Measurements from ENCODE around the gene ADAP2. TPM values are rescaled to one million over a fixed set of nuclear protein-coding genes. Genes with fewer than 3 reads are reported as not detected.
A peak's percentile ranks its signal among the peaks of the same experiment; 100 is the strongest.
"Not testable (repeated sequence)": the region's sequence is repeated elsewhere in the genome, so short reads cannot be mapped to it uniquely, and the experiment has no call there.

Gene ADAP2, protein sequence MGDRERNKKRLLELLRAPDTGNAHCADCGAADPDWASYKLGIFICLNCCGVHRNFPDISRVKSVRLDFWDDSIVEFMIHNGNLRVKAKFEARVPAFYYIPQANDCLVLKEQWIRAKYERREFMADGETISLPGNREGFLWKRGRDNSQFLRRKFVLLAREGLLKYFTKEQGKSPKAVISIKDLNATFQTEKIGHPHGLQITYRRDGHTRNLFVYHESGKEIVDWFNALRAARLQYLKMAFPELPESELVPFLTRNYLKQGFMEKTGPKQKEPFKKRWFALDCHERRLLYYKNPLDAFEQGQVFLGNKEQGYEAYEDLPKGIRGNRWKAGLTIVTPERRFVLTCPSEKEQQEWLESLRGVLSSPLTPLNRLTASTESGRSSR
- total RNA-seq (1 to 10 TPM; 3.0 to 3.6 TPM), polyA plus RNA-seq (1 to 10 TPM in 1 of 3 donors, under 1 TPM in 1, not detected in 1; 0.11 to 1.1 TPM), total RNA-seq (0 to 1.3 (median 0.36) reads per million in 6 experiments)

DNA sequence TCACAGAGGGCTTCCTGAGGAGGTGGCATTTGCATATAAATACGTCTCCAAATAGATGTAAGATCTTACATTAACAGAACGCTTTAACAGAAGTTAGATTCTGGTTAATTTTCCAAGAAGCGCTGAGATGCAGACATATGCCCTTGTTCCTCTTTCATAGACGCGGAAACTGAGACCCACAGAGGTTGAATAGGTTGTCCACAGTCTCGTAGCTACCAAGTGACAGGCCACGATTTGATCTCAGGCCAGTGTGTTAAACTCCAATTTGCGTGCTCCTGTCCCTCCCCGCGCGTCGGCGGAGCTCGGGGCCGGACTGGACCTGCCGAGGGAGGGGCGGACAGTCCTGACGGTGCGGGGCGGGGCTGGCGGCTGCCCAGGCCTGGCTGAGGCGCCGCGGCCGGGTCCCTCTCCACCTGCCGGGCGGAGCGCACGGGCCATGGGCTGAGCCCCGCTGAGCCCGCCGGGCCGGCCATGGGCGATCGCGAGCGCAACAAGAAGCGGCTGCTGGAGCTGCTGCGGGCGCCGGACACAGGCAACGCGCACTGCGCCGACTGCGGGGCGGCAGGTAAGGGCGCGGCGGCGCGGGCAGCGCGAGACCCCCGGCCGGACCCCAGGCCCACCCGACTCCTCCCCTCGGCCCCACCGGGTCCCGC is at the start of gene ADAP2:
ADAP2 (plus strand) TSS at position 402 of the 653 bp plus-strand sequence; CDS start at position 472, 70 bp downstream.
- POLR2A ChIA-PET = no interaction called here
- ATAC-seq (peak in 1 of 2 donors; percentile 35), DNase-seq (peak in 1 of 10 donors; percentile 12)
- Mint-ChIP-seq H3K4me1 (peaks cover 10 to 17% (median 16%) of the 10 kb centered on the region in 4 donors), H3K4me3 (peak within 1 kb of the TSS; percentile 61 to 86 (median 80)), H3K27ac (peak within 1 kb of the TSS in 3 of 10 donors; percentile 24 to 57 (median 55)), H3K27me3 (peaks cover 22 to 59% (median 35%) of the 10 kb centered on the region in 5 donors), H3K9me3 (no peaks in the 10 kb centered on the region), H3K36me3 (peaks cover 0 to 4% (median 3%) of the 10 kb centered on the region in 3 donors)

DNA sequence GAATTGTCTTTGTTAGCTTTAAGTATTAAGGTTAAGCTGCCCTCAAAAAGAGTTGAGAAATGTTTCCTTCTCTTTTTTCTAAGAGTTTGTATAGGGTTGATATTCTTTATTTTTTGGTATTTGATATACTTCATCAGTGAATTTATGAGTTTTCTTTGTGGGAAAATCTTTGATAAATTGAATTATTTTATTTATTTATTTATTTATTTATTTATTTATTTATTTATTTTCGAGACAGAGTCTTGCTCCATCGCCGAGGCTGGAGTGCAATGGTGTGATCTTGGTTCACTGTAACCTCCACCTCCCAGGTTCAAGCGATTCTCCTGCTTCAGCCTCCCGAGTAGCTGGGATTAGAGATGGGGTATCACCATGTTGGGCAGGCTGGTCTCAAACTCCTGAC is 35.6 kb upstream of the ADAP2 start:
- Mint-ChIP-seq H3K27me3 (no peaks in the 10 kb centered on the region), H3K9me3 (no peaks in the 10 kb centered on the region), H3K4me3 (no peak overlapping the region), H3K4me1 (no peaks in the 10 kb centered on the region), H3K36me3 (peaks cover 0 to 32% (median 0%) of the 10 kb centered on the region in 3 donors), H3K27ac (no peak overlapping the region)
- POLR2A ChIA-PET = no interaction called here
- DNase-seq (no peak), ATAC-seq (no peak)

DNA sequence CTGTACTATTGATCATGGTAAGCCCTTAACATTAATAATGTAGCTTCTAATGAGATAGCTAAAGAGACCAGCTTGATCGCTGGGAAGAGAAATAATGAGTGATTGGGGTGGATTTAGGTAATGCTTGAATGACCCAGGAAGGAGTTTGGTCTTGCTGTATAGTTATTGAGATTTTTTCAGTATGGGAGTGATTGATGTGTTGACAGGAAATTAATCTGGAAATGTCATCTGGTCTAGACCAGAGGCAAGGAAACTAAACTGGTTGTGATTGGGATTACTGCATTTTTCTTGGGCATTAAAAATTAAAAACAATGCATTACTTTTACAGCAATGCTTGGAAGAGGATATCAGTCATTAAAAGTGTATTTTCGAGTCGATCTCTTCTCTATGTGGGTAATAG is 27.5 kb upstream of the ADAP2 start:
- peak overlapping the region in 2 of 10 donors; percentile 2 to 64 for H3K27ac Mint-ChIP-seq

DNA sequence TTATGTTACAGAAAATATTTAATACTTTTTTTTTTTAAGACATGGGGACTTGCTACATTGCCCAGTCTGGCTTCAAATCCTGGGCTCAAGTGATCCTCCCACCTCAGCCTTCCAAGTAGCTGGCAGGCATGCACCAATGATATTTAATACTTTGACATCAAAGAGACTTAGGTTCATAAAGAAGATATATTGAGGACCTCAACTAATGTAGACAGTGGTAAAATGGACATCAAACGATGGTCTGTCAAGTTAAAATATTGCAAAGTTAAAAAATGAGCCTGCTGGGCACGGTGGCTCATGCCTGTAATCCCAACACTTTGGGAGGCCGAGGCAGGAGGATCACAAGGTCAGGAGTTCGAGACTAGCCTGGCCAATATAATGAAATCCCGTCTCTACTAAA is 24.4 kb upstream of the ADAP2 start:
- H3K4me1 Mint-ChIP-seq = peaks cover 9 to 16% (median 12%) of the 10 kb centered on the region in 4 donors
- no peak overlapping the region for H3K27ac Mint-ChIP-seq
- POLR2A ChIA-PET = no interaction called here
- H3K27me3 Mint-ChIP-seq = no peaks in the 10 kb centered on the region
- no peak overlapping the region for H3K4me3 Mint-ChIP-seq
- peaks cover 0 to 46% (median 2%) of the 10 kb centered on the region in 3 donors for H3K36me3 Mint-ChIP-seq
- DNase-seq = no peak
- ATAC-seq = no peak
- H3K9me3 Mint-ChIP-seq = no peaks in the 10 kb centered on the region

More for the DNA sequence above, 27.5 kb upstream of the ADAP2 start:
- POLR2A ChIA-PET = interaction anchor here (0.6 kb wide), 1 partner anchor 190 kb away, joined by 4 read pairs; no protein-coding TSS in a partner anchor
- DNase-seq (no peak), ATAC-seq (no peak)
- Mint-ChIP-seq H3K4me1 (peaks cover 0 to 2% (median under 1%) of the 10 kb centered on the region in 4 donors), H3K27me3 (no peaks in the 10 kb centered on the region), H3K4me3 (no peak overlapping the region), H3K36me3 (peaks cover 0 to 29% (median under 1%) of the 10 kb centered on the region in 3 donors), H3K9me3 (no peaks in the 10 kb centered on the region)

DNA sequence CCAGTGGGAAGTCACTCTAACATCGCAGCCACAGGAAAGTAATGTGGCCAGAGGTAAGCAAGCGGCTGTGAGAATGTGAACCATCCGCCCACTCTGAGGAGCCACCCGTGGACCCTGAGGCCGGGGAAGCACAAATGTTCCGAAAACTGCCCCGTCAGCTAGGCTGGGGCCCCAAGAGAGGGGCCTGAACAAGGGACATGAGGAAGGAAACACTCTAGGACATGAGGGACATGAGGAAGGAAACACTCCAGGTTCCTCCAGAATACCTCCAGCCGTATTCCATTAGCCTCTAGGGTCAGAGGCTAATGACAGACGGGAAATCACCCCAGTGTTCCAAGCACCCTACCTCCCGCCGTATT is 16.0 kb upstream of the ADAP2 start:
- ATAC-seq (peak; percentile 15 to 23), DNase-seq (peak in 3 of 10 donors; percentile 1 to 7 (median 3))
- Mint-ChIP-seq H3K4me1 (peaks cover 26 to 55% (median 48%) of the 10 kb centered on the region in 4 donors), H3K36me3 (peaks cover 0 to 32% (median 0%) of the 10 kb centered on the region in 3 donors), H3K27ac (peak overlapping the region; percentile 86 to 99 (median 94)), H3K4me3 (peak overlapping the region; percentile 86 to 100 (median 92)), H3K27me3 (no peaks in the 10 kb centered on the region), H3K9me3 (no peaks in the 10 kb centered on the region)
- POLR2A ChIA-PET = no interaction called here

DNA sequence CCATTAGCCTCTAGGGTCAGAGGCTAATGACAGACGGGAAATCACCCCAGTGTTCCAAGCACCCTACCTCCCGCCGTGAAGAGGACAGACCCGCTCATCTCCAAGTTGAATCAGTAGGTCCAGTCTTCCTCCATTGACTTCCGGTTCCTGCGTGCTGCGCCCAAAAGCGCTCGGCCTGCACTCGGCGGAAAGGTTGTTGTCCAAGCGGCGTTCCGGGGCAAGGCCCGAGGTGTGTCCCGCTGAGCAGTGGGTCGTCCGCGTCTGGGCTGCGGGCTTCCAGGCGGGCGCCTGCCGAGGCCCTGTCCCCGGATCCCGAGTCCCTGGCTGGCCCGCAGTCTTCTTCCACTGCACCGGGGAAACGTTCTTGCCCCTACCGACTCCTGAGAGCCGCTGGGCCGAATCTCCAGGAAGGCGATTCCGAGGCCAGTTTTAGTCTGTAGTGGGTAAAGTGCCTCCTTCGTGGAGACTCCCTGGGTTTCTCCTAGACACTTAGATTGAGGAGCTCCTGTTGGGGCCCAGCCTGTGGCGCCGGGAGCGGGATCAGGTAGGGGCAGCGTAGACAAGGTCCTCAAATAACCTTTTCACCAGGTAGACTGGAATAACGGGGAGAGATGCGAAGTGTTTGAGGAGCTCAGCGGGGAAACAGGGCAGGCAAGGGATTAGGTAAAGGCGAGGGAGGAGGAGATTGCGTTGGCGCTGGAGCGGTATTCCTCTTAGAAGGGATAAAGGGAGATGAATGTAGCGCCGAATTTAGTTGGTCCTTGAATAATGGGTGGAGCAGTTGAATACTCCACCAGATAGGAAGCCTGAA is 15.4 kb upstream of the ADAP2 start, which contains the start of gene TEFM:
TEFM (minus strand) TSS at position 138 of the 811 bp plus-strand sequence; CDS start at position 98, 40 bp downstream.
- ATAC-seq (peak; percentile 94 to 97), DNase-seq (peak; percentile 67 to 89 (median 84))
- Mint-ChIP-seq H3K27ac (peak within 1 kb of the TSS; percentile 86 to 99 (median 94)), H3K36me3 (peaks cover 0 to 29% (median 0%) of the 10 kb centered on the region in 3 donors), H3K4me3 (peak within 1 kb of the TSS; percentile 86 to 100 (median 92)), H3K9me3 (no peaks in the 10 kb centered on the region), H3K4me1 (peaks cover 23 to 52% (median 45%) of the 10 kb centered on the region in 4 donors), H3K27me3 (no peaks in the 10 kb centered on the region)
- POLR2A ChIA-PET = interaction anchor here (0.6 kb wide), 1 partner anchor 34 kb away, joined by 3 read pairs; no protein-coding TSS in a partner anchor

DNA sequence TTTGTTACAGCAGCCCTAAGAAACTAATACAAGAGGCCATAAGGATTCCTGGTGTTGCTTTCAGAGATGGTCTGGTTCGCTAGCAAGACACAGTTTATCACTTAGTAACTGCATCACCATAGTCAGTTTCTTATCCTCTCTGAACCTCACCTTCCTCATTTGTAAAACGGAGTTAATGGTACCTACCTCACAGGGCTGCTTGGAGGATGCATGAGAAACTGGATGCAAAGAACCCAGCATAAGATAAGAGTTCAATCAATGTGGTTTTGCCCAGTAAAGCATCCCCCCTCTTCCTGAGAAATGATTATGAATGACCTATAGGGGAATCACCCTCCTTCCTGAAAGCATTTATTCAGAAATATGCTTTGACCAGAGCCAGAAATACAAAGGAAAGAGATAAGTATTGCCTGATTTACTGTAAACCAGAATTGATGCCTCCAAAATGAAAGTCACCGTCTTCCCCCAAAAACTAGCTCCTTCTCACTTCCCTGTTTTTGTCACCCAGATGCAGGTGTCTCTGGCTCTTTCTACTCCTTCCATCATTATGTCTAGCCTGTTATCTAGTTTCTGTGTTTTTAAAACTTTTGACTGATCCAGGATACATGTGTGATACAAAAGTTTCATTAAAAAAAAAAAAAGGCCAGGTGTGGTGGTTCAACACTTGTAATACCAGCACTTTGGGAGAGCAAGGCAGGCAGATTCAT is 12.9 kb upstream of the ADAP2 start:
- Mint-ChIP-seq H3K4me1 (peaks cover 15 to 36% (median 30%) of the 10 kb centered on the region in 4 donors), H3K4me3 (peak overlapping the region in 3 of 10 donors; percentile 22 to 33 (median 29)), H3K36me3 (peaks cover 0 to 5% (median 0%) of the 10 kb centered on the region in 3 donors), H3K9me3 (no peaks in the 10 kb centered on the region), H3K27ac (peak overlapping the region in 3 of 10 donors; percentile 10 to 72 (median 35)), H3K27me3 (no peaks in the 10 kb centered on the region)
- POLR2A ChIA-PET = no interaction called here
- DNase-seq = no peak
- no peak for ATAC-seq

DNA sequence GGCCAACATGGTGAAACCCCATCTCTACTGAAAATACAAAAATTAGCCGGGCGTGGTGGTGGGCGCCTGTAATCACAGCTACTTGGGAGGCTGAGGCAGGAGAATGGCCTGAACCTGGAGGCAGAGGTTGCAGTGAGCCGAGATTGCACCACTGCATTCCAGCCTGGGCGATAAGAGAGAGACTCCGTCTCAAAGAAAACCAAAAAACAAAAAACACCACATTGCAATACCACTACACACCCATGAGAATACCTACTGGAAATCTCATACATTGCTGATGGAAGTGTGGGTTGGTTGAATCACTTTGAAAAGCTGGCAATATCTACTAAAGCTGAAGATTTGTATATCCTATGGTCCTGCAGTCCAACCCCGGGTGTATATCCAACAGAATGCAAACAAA is 11.6 kb upstream of the ADAP2 start:
- DNase-seq, H3K27me3 Mint-ChIP-seq, H3K9me3 Mint-ChIP-seq, ATAC-seq, H3K36me3 Mint-ChIP-seq, H3K27ac Mint-ChIP-seq, H3K4me3 Mint-ChIP-seq: not testable (repeated sequence)
- POLR2A ChIA-PET = interaction anchor here (0.7 kb wide), 1 partner anchor 420 kb away, joined by 3 read pairs; no protein-coding TSS in a partner anchor
- peaks cover 15 to 30% (median 24%) of the 10 kb centered on the region in 4 donors for H3K4me1 Mint-ChIP-seq

DNA sequence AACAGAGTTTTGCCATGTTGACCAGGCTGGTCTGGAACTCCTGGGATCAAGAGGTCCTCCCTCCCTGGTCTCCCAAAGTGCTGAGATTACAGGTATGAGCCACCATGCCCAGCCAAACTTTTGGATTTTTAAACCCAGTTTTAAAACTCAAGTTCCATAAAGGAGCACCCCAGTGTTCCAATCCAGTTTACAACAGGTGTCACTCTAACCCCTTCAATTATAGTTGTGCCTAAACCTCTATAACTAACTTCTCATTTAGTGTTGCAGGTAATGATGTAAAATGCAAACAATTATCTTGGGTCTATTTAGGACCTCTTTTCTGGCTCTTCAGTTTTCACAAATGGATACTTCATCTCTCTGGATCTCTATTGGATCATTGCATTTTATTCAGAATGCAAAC is 7.8 kb upstream of the ADAP2 start:
- Mint-ChIP-seq H3K27me3 (peaks cover 0 to 3% (median 0%) of the 10 kb centered on the region in 5 donors), H3K36me3 (no peaks in the 10 kb centered on the region), H3K9me3 (no peaks in the 10 kb centered on the region), H3K4me3 (no peak overlapping the region), H3K4me1 (peaks cover 2 to 4% (median 2%) of the 10 kb centered on the region in 4 donors), H3K27ac (no peak overlapping the region)
- POLR2A ChIA-PET = no interaction called here
- no peak for DNase-seq
- no peak for ATAC-seq

DNA sequence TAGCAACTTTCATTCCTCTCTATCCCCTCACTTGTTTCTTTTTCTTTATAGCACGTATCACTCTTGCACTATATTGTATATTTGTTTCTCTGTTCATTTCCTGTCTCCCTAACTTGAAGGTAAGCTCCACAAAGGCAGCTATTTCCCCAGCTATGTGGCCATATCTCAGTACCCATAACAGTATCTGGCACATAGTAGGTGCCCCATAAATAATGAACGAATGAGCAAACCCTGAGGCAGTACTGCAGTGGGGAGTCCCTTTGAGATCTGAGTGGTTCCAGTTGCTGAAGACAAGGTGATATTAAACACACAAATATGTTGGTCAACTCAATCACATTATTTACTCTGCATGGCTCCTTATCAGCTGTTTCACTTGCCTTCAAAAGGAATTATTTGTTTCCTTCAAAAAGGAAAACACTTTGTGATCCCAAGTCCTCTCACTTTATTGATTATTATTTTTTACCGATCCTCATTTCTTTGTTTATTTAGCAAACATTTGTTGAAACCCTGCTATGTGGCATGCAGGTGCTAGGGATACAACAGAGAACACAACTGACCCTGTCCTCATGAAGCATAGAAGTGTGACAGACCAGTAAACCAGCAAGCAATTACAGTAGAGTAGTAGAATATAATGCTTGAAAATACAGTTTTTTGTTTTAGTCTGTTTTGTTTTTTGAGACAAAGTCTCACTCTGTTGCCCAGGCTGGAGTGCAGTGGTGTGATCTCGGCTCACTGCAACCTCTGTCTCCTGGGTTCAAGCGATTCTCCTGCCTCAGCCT is 5.7 kb upstream of the ADAP2 start:
- POLR2A ChIA-PET = no interaction called here
- no peaks in the 10 kb centered on the region for H3K9me3 Mint-ChIP-seq
- no peak overlapping the region for H3K27ac Mint-ChIP-seq
- peaks cover 0 to 4% (median 2%) of the 10 kb centered on the region in 4 donors for H3K4me1 Mint-ChIP-seq
- peaks cover 1 to 11% (median 10%) of the 10 kb centered on the region in 5 donors for H3K27me3 Mint-ChIP-seq
- DNase-seq = no peak
- ATAC-seq = no peak
- no peak overlapping the region for H3K4me3 Mint-ChIP-seq
- H3K36me3 Mint-ChIP-seq = no peaks in the 10 kb centered on the region

DNA sequence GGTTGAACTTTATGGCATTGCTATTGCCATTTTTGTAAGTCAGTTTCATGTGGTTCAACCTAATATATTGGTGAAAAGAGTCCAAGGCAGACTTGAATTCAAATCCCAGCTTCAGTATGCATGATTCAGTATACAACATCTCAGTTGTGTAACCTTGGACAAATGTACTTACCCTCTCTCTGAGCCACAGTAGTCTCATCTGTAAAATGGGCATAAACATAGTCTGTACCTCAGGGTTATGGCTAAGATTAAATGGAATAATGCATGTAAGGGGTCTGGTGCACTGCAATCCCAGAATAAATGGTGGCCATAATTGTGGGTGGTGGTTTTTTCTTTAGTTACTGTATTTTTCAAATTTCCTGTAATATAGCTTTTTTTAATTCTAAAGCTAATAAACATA is 4.7 kb upstream of the ADAP2 start:
- POLR2A ChIA-PET = no interaction called here
- Mint-ChIP-seq H3K27ac (no peak overlapping the region), H3K4me3 (no peak overlapping the region)

More for the DNA sequence above, 4.7 kb upstream of the ADAP2 start:
- Mint-ChIP-seq H3K4me1 (peaks cover 4 to 10% (median 7%) of the 10 kb centered on the region in 4 donors), H3K9me3 (no peaks in the 10 kb centered on the region), H3K27me3 (peaks cover 7 to 17% (median 16%) of the 10 kb centered on the region in 5 donors), H3K36me3 (no peaks in the 10 kb centered on the region)
- ATAC-seq = no peak
- no peak for DNase-seq
